Loucy (cell line): ENCODE data around the gene HSF5.

ENCODE experiments used
- CTCF ChIP-seq: fragments of 200-600 bp; sonication (generic); conservative IDR thresholded peaks from 2 replicates; pipeline ENCODE4 v1.5.1; 2014; ENCODE audit warnings: mild to moderate bottlenecking, antibody characterized with exemption, low read length
- EZH2phosphoT487 ChIP-seq: fragments of 200-600 bp; IDR thresholded peaks from 2 replicates; pipeline ENCODE4 v1.6.1; 2018; ENCODE audit warnings: antibody characterized with exemption, mild to moderate bottlenecking, moderate library complexity, borderline replicate concordance

GRCh38 chr17:58379511-58379824 is 108.7 kb downstream of the HSF5 start:
- TF ChIP-seq CTCF (no peak), EZH2phosphoT487 (no peak)
